ENCODE results near the gene DNMBP.

DNMBP gene

GRCh38 chr10:99920901-99921300, 88.8 kb downstream of the DNMBP start:
- no peak overlapping the region for H3K4me3 ChIP-seq (replicated peaks; ENCODE audit: low read depth, low read length)
- no peak for DNase-seq (ENCODE audit: extremely low read depth, low read depth)
- TF ChIP-seq, protein P1, sequence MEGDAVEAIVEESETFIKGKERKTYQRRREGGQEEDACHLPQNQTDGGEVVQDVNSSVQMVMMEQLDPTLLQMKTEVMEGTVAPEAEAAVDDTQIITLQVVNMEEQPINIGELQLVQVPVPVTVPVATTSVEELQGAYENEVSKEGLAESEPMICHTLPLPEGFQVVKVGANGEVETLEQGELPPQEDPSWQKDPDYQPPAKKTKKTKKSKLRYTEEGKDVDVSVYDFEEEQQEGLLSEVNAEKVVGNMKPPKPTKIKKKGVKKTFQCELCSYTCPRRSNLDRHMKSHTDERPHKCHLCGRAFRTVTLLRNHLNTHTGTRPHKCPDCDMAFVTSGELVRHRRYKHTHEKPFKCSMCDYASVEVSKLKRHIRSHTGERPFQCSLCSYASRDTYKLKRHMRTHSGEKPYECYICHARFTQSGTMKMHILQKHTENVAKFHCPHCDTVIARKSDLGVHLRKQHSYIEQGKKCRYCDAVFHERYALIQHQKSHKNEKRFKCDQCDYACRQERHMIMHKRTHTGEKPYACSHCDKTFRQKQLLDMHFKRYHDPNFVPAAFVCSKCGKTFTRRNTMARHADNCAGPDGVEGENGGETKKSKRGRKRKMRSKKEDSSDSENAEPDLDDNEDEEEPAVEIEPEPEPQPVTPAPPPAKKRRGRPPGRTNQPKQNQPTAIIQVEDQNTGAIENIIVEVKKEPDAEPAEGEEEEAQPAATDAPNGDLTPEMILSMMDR (IDR thresholded peaks at IDR 0.05; ENCODE audit: low read depth, low read length, missing control alignments): no peak

DNA sequence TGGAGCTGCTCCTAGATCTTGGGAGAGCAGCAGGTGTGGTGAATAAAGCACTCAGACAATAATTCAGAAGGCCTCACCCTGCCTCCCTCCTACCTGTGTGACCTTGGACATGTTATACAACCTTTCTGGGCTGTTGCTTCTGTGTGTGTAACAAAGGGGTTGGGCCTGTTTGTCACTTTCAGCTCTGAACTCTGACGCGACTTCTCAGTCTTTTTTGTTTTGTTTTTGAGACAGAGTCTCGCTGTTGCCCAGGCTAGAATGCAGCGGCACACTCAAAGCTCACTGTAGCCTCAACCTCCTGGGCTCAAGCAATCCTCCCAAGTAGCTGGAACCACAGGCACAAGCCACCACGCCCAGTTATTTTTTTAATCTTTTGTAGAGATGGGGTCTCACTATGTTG, 89.3 kb downstream of the DNMBP start:
- TF ChIP-seq, protein P1 (IDR thresholded peaks at IDR 0.05; ENCODE audit: low read depth, low read length, missing control alignments): no peak
- no peak overlapping the region for H3K4me3 ChIP-seq (replicated peaks; ENCODE audit: low read depth, low read length)
- no peak for DNase-seq (ENCODE audit: extremely low read depth, low read depth)

DNA sequence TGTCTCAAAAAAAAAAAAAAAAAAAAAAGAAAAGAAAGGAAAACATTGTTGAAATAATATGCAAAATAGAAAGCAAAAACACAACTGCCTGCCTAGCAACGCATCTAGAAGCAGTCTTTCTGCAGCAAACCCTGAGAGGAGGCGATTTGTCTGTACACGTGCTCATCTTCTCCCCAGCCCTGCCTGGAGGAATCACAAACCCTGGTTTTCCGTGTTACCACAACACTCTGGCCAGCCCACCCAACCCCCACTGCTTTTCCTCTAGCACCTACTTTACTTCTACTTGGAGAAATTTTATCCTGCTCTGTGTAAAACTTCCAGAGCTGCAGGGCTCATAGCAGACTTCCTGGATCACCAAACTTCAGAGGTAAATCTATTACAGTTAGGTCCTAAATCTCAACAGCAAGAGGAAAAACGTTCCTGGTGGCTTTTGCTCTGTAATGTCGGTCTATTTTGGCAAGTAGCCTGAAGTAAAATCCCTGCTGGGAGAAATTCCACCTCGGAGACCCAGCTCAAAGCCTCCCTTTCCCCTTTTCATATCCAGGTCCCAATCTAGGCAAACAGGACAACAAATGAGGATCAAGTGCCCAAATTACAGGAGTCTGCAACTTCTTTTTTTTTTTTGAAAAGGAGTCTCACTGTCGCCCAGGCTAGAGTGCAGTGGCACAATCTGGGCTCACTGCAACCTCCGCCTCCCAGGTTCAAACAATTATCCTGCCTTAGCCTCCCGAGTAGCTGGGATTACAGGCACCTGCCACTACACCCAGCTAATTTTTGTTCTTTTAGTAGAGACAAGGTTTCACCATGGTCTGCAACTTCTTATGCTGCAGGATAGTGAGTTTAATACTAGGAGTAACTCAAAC, 91.6 kb downstream of the DNMBP start:
- TF ChIP-seq, protein P1 (IDR thresholded peaks at IDR 0.05; ENCODE audit: low read depth, low read length, missing control alignments): no peak
- H3K4me3 ChIP-seq (replicated peaks; ENCODE audit: low read depth, low read length): no peak overlapping the region
- peak; percentile 56 for DNase-seq (ENCODE audit: extremely low read depth, low read depth)

- no peak for DNase-seq (ENCODE audit: extremely low read depth, low read depth)
- TF ChIP-seq, protein P1 (IDR thresholded peaks at IDR 0.05; ENCODE audit: low read depth, low read length, missing control alignments): no peak
These were observed 93.0 kb downstream of the DNMBP start for GRCh38 chr10:99916776-99917175.

GRCh38 chr10:99915414-99915813, 94.3 kb downstream of the DNMBP start:
- no peak for DNase-seq (ENCODE audit: extremely low read depth, low read depth)
- TF ChIP-seq, protein P1 (IDR thresholded peaks at IDR 0.05; ENCODE audit: low read depth, low read length, missing control alignments): no peak
- no peak overlapping the region for H3K4me3 ChIP-seq (replicated peaks; ENCODE audit: low read depth, low read length)

More at GRCh38 chr10:99916776-99917175, 93.0 kb downstream of the DNMBP start:
- H3K4me3 ChIP-seq (replicated peaks; ENCODE audit: low read depth, low read length): no peak overlapping the region

DNA sequence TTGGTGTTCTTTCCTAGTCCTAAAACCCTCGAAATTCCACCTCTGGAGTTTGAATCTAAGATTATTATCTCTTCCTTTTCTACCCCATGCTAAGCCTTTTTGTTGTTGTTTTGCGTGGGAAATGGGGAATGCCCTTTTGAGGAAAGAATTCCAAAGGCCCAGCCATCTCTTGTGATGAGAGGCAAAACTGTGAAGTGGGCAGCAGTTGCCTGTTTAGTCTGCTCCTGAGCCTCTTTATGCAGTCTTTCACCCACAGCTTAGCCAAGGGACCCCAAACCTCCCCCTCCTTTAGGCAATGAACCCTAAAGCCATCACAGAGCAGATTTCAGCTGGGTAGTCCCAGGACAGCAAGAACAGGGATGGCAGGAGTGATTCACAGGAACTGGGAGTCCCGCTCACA, 95.5 kb downstream of the DNMBP start:
- TF ChIP-seq, protein P1 (IDR thresholded peaks at IDR 0.05; ENCODE audit: low read depth, low read length, missing control alignments): no peak
- no peak for DNase-seq (ENCODE audit: extremely low read depth, low read depth)
- H3K4me3 ChIP-seq (replicated peaks; ENCODE audit: low read depth, low read length): no peak overlapping the region
